Frontal cortex (tissue), 4 donors: ENCODE measurements around the gene PRR30. TPM values are rescaled to one million over a fixed set of nuclear protein-coding genes. Genes with fewer than 3 reads are reported as not detected.
"Not testable (repeated sequence)": the region's sequence is repeated elsewhere in the genome, so short reads cannot be mapped to it uniquely, and the experiment has no call there.

Experiments
- DNase-seq, 2 donors: peaks; one replicate each; pipeline ENCODE4 v3.0.0; 2012; ENCODE audit warnings: low spot score in 2 of 2
- FAIRE-seq: peaks from 2 replicates; lab custom pipeline; 2012; peaks lifted over from hg19 to GRCh38; lab: Jason Lieb, UNC
- total RNA-seq: library from RNA; depleted of rRNA; stranded (reverse); fragments of >200 nt; gene quantifications from one replicate; pipeline ENCODE4 v1.2.3, GENCODE V29; 2014
- donor health status: control.
- donor health status: control.
- donor health status: control.

PRR30 gene
- not detected for total RNA-seq

GRCh38 chr2:27139310-27139709 lies at the start of gene PRR30:
PRR30 (minus strand) TSS chr2:27139410; CDS start chr2:27138329, 1,081 bp downstream.
- FAIRE-seq (no peak), DNase-seq (no peak)

- DNase-seq: no peak
- FAIRE-seq: no peak
These were observed 47.6 kb upstream of the PRR30 start for GRCh38 chr2:27186613-27187345.

GRCh38 chr2:27185331-27186026 lies 46.3 kb upstream of the PRR30 start:
- DNase-seq (no peak), FAIRE-seq (no peak)

- no peak for DNase-seq
- FAIRE-seq: no peak
These were observed 44.9 kb upstream of the PRR30 start for GRCh38 chr2:27184115-27184514.

GRCh38 chr2:27182346-27182745 lies 43.1 kb upstream of the PRR30 start:
- FAIRE-seq (no peak), DNase-seq (no peak)

GRCh38 chr2:27179344-27180000 lies 40.3 kb upstream of the PRR30 start:
- no peak for DNase-seq
- FAIRE-seq: no peak

- DNase-seq (no peak), FAIRE-seq (no peak)
These were observed 39.3 kb upstream of the PRR30 start for GRCh38 chr2:27178469-27178868.

GRCh38 chr2:27177441-27178351 lies 38.5 kb upstream of the PRR30 start:
- FAIRE-seq: no peak
- DNase-seq: no peak

- not testable (repeated sequence) for DNase-seq, FAIRE-seq
These were observed 36.6 kb upstream of the PRR30 start for GRCh38 chr2:27175781-27176180.

- no peak for DNase-seq
These were observed 36.1 kb upstream of the PRR30 start for GRCh38 chr2:27175330-27175729.

GRCh38 chr2:27174638-27175037 lies 35.4 kb upstream of the PRR30 start:
- no peak for DNase-seq
- no peak for FAIRE-seq

More at GRCh38 chr2:27175330-27175729, 36.1 kb upstream of the PRR30 start:
- no peak for FAIRE-seq

GRCh38 chr2:27171351-27171848 lies 32.2 kb upstream of the PRR30 start:
- no peak for DNase-seq
- no peak for FAIRE-seq

- no peak for DNase-seq
These were observed 31.5 kb upstream of the PRR30 start for GRCh38 chr2:27170581-27171337.

GRCh38 chr2:27164960-27165763 lies 26.0 kb upstream of the PRR30 start:
- no peak for FAIRE-seq
- no peak for DNase-seq

More at GRCh38 chr2:27170581-27171337, 31.5 kb upstream of the PRR30 start:
- FAIRE-seq: no peak

- no peak for FAIRE-seq
- no peak for DNase-seq
These were observed 23.2 kb upstream of the PRR30 start for GRCh38 chr2:27162151-27163121.

- DNase-seq (no peak), FAIRE-seq (no peak)
These were observed 21.0 kb upstream of the PRR30 start for GRCh38 chr2:27160191-27160590.

- FAIRE-seq (no peak), DNase-seq (no peak)
These were observed 20.1 kb upstream of the PRR30 start for GRCh38 chr2:27159271-27159670.
